ENCODE results near the gene RNASE9. TPM values are rescaled to one million over a fixed set of nuclear protein-coding genes. Genes with fewer than 3 reads are reported as not detected.
"Not testable (repeated sequence)": the region's sequence is repeated elsewhere in the genome, so short reads cannot be mapped to it uniquely, and the experiment has no call there.

Gene RNASE9
- polyA plus RNA-seq, 3 donors: not detected

DNA sequence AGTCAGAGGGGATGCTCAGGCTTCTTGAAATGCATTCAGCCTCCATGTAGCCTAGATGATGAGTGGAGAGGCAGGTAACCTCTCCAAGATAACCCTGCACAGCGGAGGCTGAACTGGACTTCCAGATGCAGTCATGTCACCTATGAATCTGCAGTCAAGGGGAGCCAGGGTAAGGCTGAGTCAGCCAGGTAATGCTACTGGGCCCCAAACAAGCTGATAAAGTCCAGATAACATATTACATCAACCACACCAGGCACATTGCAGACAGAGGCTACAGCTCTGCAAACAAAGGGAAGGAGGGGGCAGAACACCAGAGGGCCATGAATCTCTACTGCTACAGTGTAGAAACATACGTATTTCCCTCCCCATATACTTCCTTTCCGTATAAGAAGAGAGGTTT lies 14.0 kb downstream of the RNASE9 start:
- 48 to 60% (median 50%) methylated on average over 3 of the region's 3 CpGs for WGBS, 3 donors
- no peak overlapping the region for H3K27ac ChIP-seq (ENCODE audit: low read depth, low read length)

DNA sequence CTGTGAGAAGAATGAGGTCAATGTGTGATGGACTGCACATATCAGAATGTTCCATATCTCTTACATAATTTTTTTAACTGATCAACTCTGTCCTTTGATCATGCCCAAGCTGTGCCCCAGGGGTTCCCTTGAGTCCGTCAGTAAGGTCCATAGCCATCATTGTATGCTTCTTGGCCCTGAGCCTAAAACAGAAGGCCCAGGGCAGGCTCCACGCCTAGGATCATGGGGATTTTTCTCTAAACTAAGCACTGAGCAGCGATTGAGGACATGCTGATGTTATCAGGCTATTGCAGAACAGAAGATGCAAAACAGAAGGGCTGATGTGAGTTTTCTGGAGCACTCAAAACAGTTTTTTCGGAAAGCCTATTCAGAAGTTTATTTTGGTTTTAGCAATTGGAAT lies 20.9 kb downstream of the RNASE9 start:
- H3K27ac ChIP-seq (ENCODE audit: low read depth, low read length): no peak overlapping the region
- 61 to 69% (median 66%) methylated on average over 4 of the region's 4 CpGs for WGBS, 3 donors

GRCh38 chr14:20530771-20531571 lies 29.9 kb downstream of the RNASE9 start:
- 8 to 13% (median 12%) methylated on average over 8 of the region's 8 CpGs for WGBS, 3 donors
- H3K27ac ChIP-seq (ENCODE audit: low read depth, low read length): no peak overlapping the region

DNA sequence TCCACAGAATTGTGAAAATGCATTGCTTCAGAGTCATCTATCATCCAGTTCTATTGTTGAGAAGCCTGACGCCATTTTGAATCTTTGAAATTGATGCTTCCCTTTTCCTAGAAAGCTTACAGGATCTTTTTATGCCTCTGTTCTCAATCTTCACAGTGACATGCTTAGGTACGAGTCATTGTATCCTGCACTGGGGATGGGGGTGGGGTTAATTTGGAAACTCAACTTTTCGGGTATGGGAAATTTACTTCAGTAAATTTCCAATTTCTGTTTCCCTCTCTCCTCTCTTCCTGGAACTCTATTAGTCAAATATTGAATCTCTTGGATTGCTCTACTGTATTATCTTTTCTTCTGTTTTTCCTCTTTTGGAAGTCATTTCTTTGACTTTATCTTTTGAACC lies 31.0 kb downstream of the RNASE9 start:
- no peak overlapping the region for H3K27ac ChIP-seq (ENCODE audit: low read depth, low read length)
- WGBS, 3 donors: 76 to 79% (median 78%) methylated on average over 3 of the region's 3 CpGs

DNA sequence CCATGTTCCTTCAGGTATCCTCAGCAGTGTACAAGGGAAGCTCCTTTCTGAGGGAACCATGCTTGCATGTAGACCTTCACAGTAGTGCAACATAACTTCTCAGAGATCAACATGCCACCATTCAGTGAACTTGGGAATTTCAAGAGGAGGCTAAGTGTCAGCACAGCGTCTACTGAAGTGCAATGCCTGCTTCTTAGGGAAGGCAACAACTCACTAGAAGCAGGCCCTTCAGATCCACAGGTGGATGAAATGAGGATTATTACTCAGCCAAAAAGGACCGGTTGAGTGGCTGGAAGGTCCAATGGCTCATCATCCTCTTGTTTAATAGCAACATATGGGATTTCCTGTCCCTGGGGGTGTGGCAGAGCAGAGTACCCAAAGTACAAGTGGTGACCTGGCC lies 36.8 kb downstream of the RNASE9 start:
- 81 to 87% (median 87%) methylated on average over 2 of the region's 2 CpGs for WGBS, 3 donors

GRCh38 chr14:20522332-20522731 lies 38.5 kb downstream of the RNASE9 start:
- no peak overlapping the region for H3K27ac ChIP-seq (ENCODE audit: low read depth, low read length)
- 79 to 91% (median 81%) methylated on average over 1 of the region's 1 CpG for WGBS, 3 donors

More for the DNA sequence above, 36.8 kb downstream of the RNASE9 start:
- H3K27ac ChIP-seq (ENCODE audit: low read depth, low read length): no peak overlapping the region

DNA sequence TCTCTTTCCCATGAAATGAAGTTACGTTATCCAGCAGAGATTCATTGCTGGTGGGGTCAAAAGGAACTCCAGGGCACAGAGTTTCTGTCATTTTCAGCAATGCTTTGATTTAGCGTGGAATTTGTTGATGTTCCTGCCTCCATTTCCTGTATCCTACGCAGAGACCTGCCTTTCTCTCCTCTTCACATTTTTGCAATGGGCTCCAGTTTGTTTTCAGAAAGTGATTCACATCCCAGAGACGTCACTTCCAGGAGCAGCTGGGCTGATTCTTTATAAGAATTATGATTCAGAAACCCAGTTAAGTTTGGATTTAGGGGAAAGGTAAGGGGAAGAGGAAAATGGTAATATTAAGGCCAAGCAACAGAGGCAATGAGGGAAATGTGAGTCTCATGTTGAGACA lies 43.9 kb downstream of the RNASE9 start:
- 60 to 71% (median 70%) methylated on average over 4 of the region's 4 CpGs for WGBS, 3 donors
- H3K27ac ChIP-seq (ENCODE audit: low read depth, low read length): no peak overlapping the region

DNA sequence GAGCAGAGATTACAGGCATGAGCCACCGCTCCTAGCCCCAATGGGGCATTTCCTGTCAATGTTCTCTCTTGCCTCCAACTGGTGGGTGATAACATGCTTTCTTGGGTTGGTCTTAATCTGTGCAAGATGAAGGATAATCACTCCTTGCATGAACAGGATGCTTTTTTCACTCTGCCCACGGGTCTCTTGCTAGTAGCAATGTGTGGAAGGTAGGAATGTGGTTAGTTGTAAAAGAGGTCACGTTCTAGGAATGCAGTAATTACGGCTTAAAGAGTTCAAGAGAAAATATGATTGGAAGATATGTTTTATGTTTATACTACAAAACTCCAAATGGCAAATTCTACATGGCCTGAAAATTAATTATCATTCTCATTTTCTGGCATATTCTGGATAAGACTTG lies 45.0 kb downstream of the RNASE9 start:
- WGBS, 3 donors: 66 to 67% (median 66%) methylated on average over 4 of the region's 4 CpGs
- H3K27ac ChIP-seq (ENCODE audit: low read depth, low read length): no peak overlapping the region

DNA sequence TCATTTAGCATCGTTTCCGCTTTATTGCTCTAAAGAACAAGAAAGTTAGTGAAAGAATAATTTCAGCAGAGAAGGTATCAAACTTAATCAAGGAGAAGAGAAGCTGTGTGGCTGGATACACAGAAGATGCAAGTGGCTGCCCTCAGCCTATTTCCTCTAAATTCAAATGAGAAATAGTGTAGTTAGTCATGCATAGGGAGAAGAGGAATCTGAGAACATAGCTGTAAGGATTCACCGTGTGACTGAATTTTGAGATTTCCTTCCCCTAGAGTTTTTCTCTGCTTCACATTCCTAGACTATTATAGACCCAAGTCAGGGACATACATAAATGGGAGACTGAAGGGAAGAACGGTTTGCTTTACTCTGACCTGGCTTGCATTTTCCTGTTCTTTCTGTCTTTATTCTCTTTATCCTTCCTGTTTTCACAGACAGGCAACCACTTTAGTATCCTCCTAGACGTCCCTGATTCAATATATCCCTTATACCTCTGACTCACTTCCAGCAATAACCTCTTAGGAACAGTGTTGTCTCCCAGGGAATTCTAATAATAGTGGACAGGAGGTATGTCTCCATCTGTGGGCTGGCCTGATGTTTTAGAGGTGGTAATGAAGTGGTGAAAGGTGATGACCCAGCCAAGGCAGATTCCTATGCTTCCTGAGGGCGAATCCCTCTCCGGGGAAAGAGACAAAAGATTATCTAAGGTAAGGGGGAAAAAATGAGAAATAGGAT lies 48.5 kb downstream of the RNASE9 start:
- no peak overlapping the region for H3K27ac ChIP-seq (ENCODE audit: low read depth, low read length)
- WGBS, 3 donors: 55 to 60% (median 56%) methylated on average over 7 of the region's 7 CpGs

DNA sequence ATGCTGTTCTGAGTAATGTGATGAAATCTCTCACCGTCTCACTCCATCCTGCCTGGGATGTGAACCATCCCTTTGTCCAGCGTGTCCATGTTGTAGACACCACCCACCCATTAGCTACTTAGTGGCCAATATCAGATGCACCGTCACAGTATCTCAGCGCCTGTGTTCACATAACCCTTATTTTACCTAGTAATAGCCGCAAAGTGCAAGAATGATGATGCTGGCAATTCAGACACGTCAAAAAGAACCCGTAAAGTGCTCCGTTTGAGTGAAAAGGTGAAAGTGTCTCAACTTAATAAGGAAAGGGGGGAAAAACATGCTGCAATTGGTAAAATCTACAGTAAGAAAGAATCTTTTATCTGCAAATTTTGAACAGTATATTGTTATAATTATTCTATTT lies 52.5 kb downstream of the RNASE9 start:
- no peak overlapping the region for H3K27ac ChIP-seq (ENCODE audit: low read depth, low read length)
- WGBS, 3 donors: 91 to 93% (median 92%) methylated on average over 8 of the region's 8 CpGs

DNA sequence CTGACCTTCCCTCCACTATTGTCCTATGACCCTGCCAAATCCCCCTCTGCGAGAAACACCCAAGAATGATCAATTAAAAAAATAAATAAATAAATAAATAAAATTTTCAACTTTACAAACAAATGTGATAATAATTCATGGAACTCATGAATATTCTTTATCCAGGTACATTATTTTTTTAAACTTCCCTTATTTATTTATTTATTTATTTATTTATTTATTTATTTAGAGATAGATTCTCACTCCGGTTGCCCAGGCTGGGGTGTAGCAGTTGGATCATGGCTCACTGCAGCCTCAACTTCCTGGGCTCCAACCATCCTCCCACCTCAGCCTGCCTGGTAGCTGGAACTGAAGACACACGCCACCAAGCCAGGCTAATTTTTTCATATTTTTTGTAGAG lies 53.3 kb downstream of the RNASE9 start:
- 85 to 98% (median 91%) methylated on average over 2 to 3 of the region's 3 CpGs for WGBS, 3 donors

DNA sequence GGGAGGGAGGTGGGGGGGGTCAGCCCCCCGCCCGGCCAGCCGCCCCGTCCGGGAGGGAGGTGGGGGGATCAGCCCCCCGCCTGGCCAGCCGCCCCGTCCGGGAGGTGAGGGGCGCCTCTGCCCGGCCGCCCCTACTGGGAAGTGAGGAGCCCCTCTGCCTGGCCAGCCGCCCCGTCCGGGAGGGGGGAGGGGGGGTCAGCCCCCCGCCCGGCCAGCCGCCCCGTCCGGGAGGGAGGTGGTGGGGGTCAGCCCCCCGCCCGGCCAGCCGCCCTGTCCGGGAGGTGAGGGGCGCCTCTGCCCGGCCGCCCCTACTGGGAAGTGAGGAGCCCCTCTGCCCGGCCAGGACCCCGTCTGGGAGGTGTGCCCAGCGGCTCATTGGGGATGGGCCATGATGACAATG lies 54.1 kb downstream of the RNASE9 start:
- WGBS, 3 donors: no CpG with 5 or more reads among the region's 30 CpGs

More for the DNA sequence above, 53.3 kb downstream of the RNASE9 start:
- not testable (repeated sequence) for H3K27ac ChIP-seq (ENCODE audit: low read depth, low read length)

GRCh38 chr14:20506276-20506675 lies 54.6 kb downstream of the RNASE9 start:
- H3K27ac ChIP-seq (ENCODE audit: low read depth, low read length): not testable (repeated sequence)
- WGBS, 3 donors: 95 to 97% methylated on average over 3 to 25 of the region's 30 CpGs; no CpG with 5 or more reads in 1 of the 3 donors

More for the DNA sequence above, 54.1 kb downstream of the RNASE9 start:
- not testable (repeated sequence) for H3K27ac ChIP-seq (ENCODE audit: low read depth, low read length)

Other genes with a start within 250 kb of the RNASE9 start
- gene CCNB1IP1, start 227.8 kb downstream of the RNASE9 start, polyA plus RNA-seq: 10 to 100 TPM; 27.7 to 59.4 (median 40.7) TPM
- gene PARP2, start 217.4 kb downstream of the RNASE9 start, polyA plus RNA-seq: 10 to 100 TPM in 2 of 3 donors, 1 to 10 TPM in 1; 8.7 to 16.9 (median 11.0) TPM
- 10 to 100 TPM in 2 of 3 donors, 1 to 10 TPM in 1; 5.4 to 16.2 (median 14.6) TPM for gene TEP1, start 147.5 kb downstream of the RNASE9 start, polyA plus RNA-seq
- 1 to 10 TPM in 1 of 3 donors, under 1 TPM in 2; 0.09 to 1.6 (median 0.27) TPM for gene KLHL33, start 124.9 kb downstream of the RNASE9 start, polyA plus RNA-seq
- 10 to 100 TPM; 19.5 to 26.7 (median 22.4) TPM for gene OSGEP, start 106.2 kb downstream of the RNASE9 start, polyA plus RNA-seq
- 100 to 1,000 TPM in 2 of 3 donors, 10 to 100 TPM in 1; 94.2 to 151 (median 116) TPM for gene APEX1, start 105.8 kb downstream of the RNASE9 start, polyA plus RNA-seq
- gene PIP4P1, start 99.6 kb downstream of the RNASE9 start, polyA plus RNA-seq: 10 to 100 TPM; 19.0 to 36.6 (median 24.6) TPM
- 100 to 1,000 TPM in 1 of 3 donors, 10 to 100 TPM in 2; 17.0 to 182 (median 41.7) TPM for gene PNP, start 91.6 kb downstream of the RNASE9 start, polyA plus RNA-seq
- gene RNASE10, start 55.5 kb downstream of the RNASE9 start, polyA plus RNA-seq: under 1 TPM in 2 of 3 donors, not detected in 1; 0.05 to 0.09 TPM
- gene RNASE11, start 27.0 kb upstream of the RNASE9 start, polyA plus RNA-seq: not detected
- gene RNASE12, start 30.3 kb upstream of the RNASE9 start, polyA plus RNA-seq: not detected
- gene OR6S1, start 80.6 kb upstream of the RNASE9 start, polyA plus RNA-seq: not detected
- 100 to 1,000 TPM in 1 of 3 donors, 10 to 100 TPM in 2; 19.6 to 117 (median 78.8) TPM for gene RNASE4, start 123.5 kb upstream of the RNASE9 start, polyA plus RNA-seq
- gene ANG, start 127.7 kb upstream of the RNASE9 start, polyA plus RNA-seq: 10 to 100 TPM; 16.0 to 71.9 (median 41.8) TPM
- gene EDDM3A, start 184.8 kb upstream of the RNASE9 start, polyA plus RNA-seq: not detected
- gene EDDM3B, start 207.4 kb upstream of the RNASE9 start, polyA plus RNA-seq: not detected
- gene RNASE6, start 220.2 kb upstream of the RNASE9 start, polyA plus RNA-seq: 10 to 100 TPM in 1 of 3 donors, 1 to 10 TPM in 2; 3.2 to 12.5 (median 8.6) TPM
- gene RNASE1, start 241.8 kb upstream of the RNASE9 start, polyA plus RNA-seq: 100 to 1,000 TPM; 143 to 531 (median 481) TPM